Iris pigment epithelial cell (primary cell): ENCODE results near the gene OR4C11.

ENCODE experiments used
- DNase-seq: peaks from one replicate; pipeline ENCODE4 v3.0.0-alpha.2; 2011; ENCODE audit warnings: low read depth

OR4C11 gene

GRCh38 chr11:55607545-55607944, at the start of gene OR4C11:
Gene OR4C11, minus strand, starts transcription at chr11:55607645. Its CDS starts 3,272 bp downstream, at chr11:55604373.
- no peak for DNase-seq

GRCh38 chr11:55655096-55655495, 47.7 kb upstream of the OR4C11 start:
- DNase-seq, result no peak

- DNase-seq, result no peak
Observed at GRCh38 chr11:55652560-55652959, 45.1 kb upstream of the OR4C11 start.

- DNase-seq, result no peak
Observed at GRCh38 chr11:55648027-55648426, 40.6 kb upstream of the OR4C11 start, which contains the start of gene OR4S2. Gene OR4S2, plus strand, starts transcription at chr11:55648327. Its CDS starts 2,577 bp downstream, at chr11:55650904.

GRCh38 chr11:55634813-55635212, 27.4 kb upstream of the OR4C11 start, which contains the start of gene OR4P4:
Gene OR4P4, plus strand, starts transcription at chr11:55635113.
- DNase-seq, result no peak

- no peak for DNase-seq
Observed at GRCh38 chr11:55624531-55624930, 17.1 kb upstream of the OR4C11 start.

- DNase-seq, result no peak
Observed at GRCh38 chr11:55572548-55572947, 34.9 kb downstream of the OR4C11 start.

GRCh38 chr11:55571828-55572227, 35.6 kb downstream of the OR4C11 start, which contains the start of gene OR4C16:
Gene OR4C16, plus strand, starts transcription at chr11:55572128. Its CDS starts 0 bp downstream, at chr11:55572128.
- no peak for DNase-seq

GRCh38 chr11:55554169-55554568, 53.3 kb downstream of the OR4C11 start, which contains the start of gene OR4C15:
Gene OR4C15, plus strand, starts transcription at chr11:55554469. Its CDS starts 0 bp downstream, at chr11:55554469.
- no peak for DNase-seq
